ENCODE results near the gene CHST15. TPM values are rescaled to one million over a fixed set of nuclear protein-coding genes. Genes with fewer than 3 reads are reported as not detected.
A peak's percentile ranks its signal among the peaks of the same experiment; 100 is the strongest.

The CHST15 gene
- total RNA-seq, 1 donor from 2014 or later: 43.8 TPM

- Mint-ChIP-seq H3K4me3 (ENCODE audit: unreplicated experiment) (no peak overlapping the region), H3K27ac (ENCODE audit: unreplicated experiment) (no peak overlapping the region), H3K9me3 (ENCODE audit: low read depth) (peaks cover 4% of the 10 kb centered on the region), H3K27me3 (ENCODE audit: low read depth) (no peaks in the 10 kb centered on the region), H3K4me1 (ENCODE audit: low read depth) (peaks cover 17% of the 10 kb centered on the region), H3K36me3 (ENCODE audit: low read depth) (peaks cover 48% of the 10 kb centered on the region)
- TF ChIP-seq CTCF (IDR thresholded peaks at IDR 0.05): no peak
- DNase-seq (ENCODE audit: low spot score): peak; percentile 39
Observed at GRCh38 chr10:124012991-124013390, 80.4 kb downstream of the CHST15 start.

- no peak overlapping the region for H3K27ac Mint-ChIP-seq (ENCODE audit: unreplicated experiment)
- no peak for TF ChIP-seq CTCF (IDR thresholded peaks at IDR 0.05)
- H3K9me3 Mint-ChIP-seq (ENCODE audit: low read depth): peaks cover 4% of the 10 kb centered on the region
- no peaks in the 10 kb centered on the region for H3K27me3 Mint-ChIP-seq (ENCODE audit: low read depth)
- peaks cover 48% of the 10 kb centered on the region for H3K36me3 Mint-ChIP-seq (ENCODE audit: low read depth)
- peaks cover 17% of the 10 kb centered on the region for H3K4me1 Mint-ChIP-seq (ENCODE audit: low read depth)
- H3K4me3 Mint-ChIP-seq (ENCODE audit: unreplicated experiment): no peak overlapping the region
- peak; percentile 9 for DNase-seq (ENCODE audit: low spot score)
Observed at GRCh38 chr10:124012583-124012982, 80.8 kb downstream of the CHST15 start.

GRCh38 chr10:124012066-124012465 lies 81.3 kb downstream of the CHST15 start:
- Mint-ChIP-seq H3K27ac (ENCODE audit: unreplicated experiment) (no peak overlapping the region), H3K9me3 (ENCODE audit: low read depth) (peaks cover 4% of the 10 kb centered on the region), H3K36me3 (ENCODE audit: low read depth) (peaks cover 48% of the 10 kb centered on the region), H3K4me3 (ENCODE audit: unreplicated experiment) (no peak overlapping the region), H3K4me1 (ENCODE audit: low read depth) (peaks cover 15% of the 10 kb centered on the region), H3K27me3 (ENCODE audit: low read depth) (no peaks in the 10 kb centered on the region)
- no peak for TF ChIP-seq CTCF (IDR thresholded peaks at IDR 0.05)
- DNase-seq (ENCODE audit: low spot score): peak; percentile 54

DNA sequence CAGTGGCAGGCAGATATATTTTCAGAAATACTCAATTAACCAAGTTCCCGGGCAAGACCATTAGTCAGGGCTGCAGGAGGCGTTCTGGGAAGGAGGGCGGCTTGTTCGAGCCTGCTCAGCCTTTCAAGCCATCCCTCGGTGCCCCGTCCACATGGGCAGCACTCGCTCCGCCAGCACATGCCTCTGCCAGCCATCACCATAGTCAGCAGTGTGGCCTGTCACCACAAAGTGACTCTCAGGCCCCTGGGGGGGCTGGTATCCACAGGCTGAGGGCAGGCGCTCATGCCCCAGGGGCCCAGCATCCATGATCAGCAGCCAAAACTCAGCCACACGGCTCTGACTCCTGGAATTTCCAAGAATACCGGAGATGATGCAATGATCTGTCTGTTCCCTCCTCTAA lies 81.9 kb downstream of the CHST15 start:
- Mint-ChIP-seq H3K36me3 (ENCODE audit: low read depth) (peaks cover 47% of the 10 kb centered on the region), H3K4me1 (ENCODE audit: low read depth) (peaks cover 14% of the 10 kb centered on the region), H3K9me3 (ENCODE audit: low read depth) (peaks cover 4% of the 10 kb centered on the region), H3K4me3 (ENCODE audit: unreplicated experiment) (no peak overlapping the region), H3K27me3 (ENCODE audit: low read depth) (no peaks in the 10 kb centered on the region), H3K27ac (ENCODE audit: unreplicated experiment) (peak overlapping the region; percentile 49)
- no peak for TF ChIP-seq CTCF (IDR thresholded peaks at IDR 0.05)
- peak; percentile 72 for DNase-seq (ENCODE audit: low spot score)

- Mint-ChIP-seq H3K4me1 (ENCODE audit: low read depth) (peaks cover 22% of the 10 kb centered on the region), H3K9me3 (ENCODE audit: low read depth) (peaks cover 4% of the 10 kb centered on the region), H3K36me3 (ENCODE audit: low read depth) (peaks cover 47% of the 10 kb centered on the region), H3K4me3 (ENCODE audit: unreplicated experiment) (no peak overlapping the region), H3K27ac (ENCODE audit: unreplicated experiment) (no peak overlapping the region), H3K27me3 (ENCODE audit: low read depth) (no peaks in the 10 kb centered on the region)
- TF ChIP-seq CTCF (IDR thresholded peaks at IDR 0.05): no peak
- peak; percentile 86 for DNase-seq (ENCODE audit: low spot score)
Observed at GRCh38 chr10:124010563-124011131, 82.8 kb downstream of the CHST15 start.

Data from chondrocyte (in vitro differentiated cells).